ENCODE data around the gene FBXL7. TPM values are rescaled to one million over a fixed set of nuclear protein-coding genes. Genes with fewer than 3 reads are reported as not detected.

Gene FBXL7
- total RNA-seq, 1 donor from 2014 or later: 8.0 TPM

DNA sequence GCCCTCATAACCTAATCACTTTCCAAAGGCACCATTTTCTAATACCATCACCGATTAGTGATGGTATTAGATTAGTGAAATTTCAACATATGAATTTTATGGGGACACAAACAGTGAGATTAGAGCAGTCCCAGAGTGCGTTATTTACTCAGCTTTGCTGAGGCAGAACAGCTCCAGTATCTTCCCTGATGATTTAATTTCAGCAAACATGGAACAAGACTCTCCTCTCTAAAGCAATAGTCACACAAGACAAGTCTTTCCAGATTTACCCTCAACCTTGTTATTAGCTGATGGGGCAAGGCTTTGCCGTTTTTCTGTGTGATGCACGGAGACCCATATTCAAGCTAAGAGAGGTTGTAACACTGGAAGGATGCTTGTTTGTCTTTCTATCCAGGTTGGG lies 333.4 kb downstream of the FBXL7 start:
- peaks cover 12% of the 10 kb centered on the region for H3K4me1 ChIP-seq
- ATAC-seq: no peak
- no peak overlapping the region for H3K27ac ChIP-seq
- H3K4me3 ChIP-seq: no peak overlapping the region
- no peak for DNase-seq
- TF ChIP-seq, protein P1, sequence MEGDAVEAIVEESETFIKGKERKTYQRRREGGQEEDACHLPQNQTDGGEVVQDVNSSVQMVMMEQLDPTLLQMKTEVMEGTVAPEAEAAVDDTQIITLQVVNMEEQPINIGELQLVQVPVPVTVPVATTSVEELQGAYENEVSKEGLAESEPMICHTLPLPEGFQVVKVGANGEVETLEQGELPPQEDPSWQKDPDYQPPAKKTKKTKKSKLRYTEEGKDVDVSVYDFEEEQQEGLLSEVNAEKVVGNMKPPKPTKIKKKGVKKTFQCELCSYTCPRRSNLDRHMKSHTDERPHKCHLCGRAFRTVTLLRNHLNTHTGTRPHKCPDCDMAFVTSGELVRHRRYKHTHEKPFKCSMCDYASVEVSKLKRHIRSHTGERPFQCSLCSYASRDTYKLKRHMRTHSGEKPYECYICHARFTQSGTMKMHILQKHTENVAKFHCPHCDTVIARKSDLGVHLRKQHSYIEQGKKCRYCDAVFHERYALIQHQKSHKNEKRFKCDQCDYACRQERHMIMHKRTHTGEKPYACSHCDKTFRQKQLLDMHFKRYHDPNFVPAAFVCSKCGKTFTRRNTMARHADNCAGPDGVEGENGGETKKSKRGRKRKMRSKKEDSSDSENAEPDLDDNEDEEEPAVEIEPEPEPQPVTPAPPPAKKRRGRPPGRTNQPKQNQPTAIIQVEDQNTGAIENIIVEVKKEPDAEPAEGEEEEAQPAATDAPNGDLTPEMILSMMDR (IDR thresholded peaks at IDR 0.05): no peak
- no peaks in the 10 kb centered on the region for H3K36me3 ChIP-seq
- no peaks in the 10 kb centered on the region for H3K27me3 ChIP-seq (ENCODE audit: low read depth)
- H3K9me3 ChIP-seq: no peaks in the 10 kb centered on the region
- intact Hi-C loops (cut with DNase I): no loop called here

DNA sequence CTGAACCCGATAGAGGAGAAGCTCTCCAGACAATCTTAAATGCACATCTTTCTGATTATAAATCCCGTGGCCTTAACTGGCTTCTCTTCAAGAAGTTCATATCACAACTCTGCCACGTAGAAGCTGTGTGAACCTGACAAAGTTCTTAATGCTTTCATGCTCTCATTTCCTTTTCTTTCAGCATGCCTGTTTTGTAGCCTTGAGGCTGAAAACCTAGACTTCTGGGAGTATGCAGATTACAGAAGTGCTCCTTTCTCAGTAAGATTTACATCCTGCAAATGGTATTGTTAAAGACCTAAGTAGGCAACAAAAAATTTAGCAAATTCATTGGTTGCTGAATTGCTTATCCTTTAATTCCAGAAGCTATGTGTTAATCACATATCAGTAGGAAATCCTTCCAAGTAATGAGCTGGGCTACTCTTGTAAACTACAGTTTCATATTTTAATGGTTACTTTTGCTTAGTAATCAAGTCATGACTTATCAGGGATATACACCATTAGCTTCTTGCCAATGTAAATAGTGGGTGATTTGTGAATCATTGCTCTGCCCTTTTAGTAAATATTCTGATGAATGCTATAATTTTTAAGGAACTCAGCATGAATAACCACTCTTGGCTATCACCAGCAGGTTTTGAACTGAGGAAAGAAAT lies 334.7 kb downstream of the FBXL7 start:
- Histone ChIP-seq H3K27me3 (ENCODE audit: low read depth) (no peaks in the 10 kb centered on the region), H3K4me3 (no peak overlapping the region), H3K9me3 (no peaks in the 10 kb centered on the region), H3K4me1 (peaks cover 12% of the 10 kb centered on the region), H3K27ac (no peak overlapping the region), H3K36me3 (no peaks in the 10 kb centered on the region)
- intact Hi-C loops (cut with DNase I): no loop called here
- DNase-seq (no peak), ATAC-seq (peak in 1 of 2 donors; percentile 14)
- TF ChIP-seq, protein P1 (IDR thresholded peaks at IDR 0.05): no peak

DNA sequence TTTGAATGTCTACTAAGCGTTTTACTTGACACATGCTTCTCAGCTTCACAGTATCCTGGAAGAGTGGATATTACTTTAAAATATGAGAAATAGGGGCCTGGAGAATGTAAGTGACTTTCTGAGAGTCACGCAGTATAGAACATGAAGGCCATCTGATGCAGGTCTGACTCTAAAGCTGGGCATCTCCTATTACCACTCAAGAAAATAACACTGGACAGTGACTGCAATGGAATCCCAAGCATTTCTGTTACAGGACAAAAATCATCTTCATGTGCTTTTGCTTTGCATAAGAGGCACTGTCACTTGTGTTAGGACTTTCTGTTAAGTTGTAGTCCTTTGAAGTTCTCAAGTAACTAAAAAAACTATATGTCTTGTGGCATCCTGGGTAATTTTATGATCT lies 335.5 kb downstream of the FBXL7 start:
- TF ChIP-seq, protein P1 (IDR thresholded peaks at IDR 0.05): no peak
- Histone ChIP-seq H3K9me3 (no peaks in the 10 kb centered on the region), H3K4me1 (peaks cover 12% of the 10 kb centered on the region), H3K27ac (no peak overlapping the region), H3K36me3 (no peaks in the 10 kb centered on the region), H3K4me3 (no peak overlapping the region), H3K27me3 (ENCODE audit: low read depth) (no peaks in the 10 kb centered on the region)
- ATAC-seq (no peak), DNase-seq (no peak)
- intact Hi-C loops (cut with DNase I): no loop called here

DNA sequence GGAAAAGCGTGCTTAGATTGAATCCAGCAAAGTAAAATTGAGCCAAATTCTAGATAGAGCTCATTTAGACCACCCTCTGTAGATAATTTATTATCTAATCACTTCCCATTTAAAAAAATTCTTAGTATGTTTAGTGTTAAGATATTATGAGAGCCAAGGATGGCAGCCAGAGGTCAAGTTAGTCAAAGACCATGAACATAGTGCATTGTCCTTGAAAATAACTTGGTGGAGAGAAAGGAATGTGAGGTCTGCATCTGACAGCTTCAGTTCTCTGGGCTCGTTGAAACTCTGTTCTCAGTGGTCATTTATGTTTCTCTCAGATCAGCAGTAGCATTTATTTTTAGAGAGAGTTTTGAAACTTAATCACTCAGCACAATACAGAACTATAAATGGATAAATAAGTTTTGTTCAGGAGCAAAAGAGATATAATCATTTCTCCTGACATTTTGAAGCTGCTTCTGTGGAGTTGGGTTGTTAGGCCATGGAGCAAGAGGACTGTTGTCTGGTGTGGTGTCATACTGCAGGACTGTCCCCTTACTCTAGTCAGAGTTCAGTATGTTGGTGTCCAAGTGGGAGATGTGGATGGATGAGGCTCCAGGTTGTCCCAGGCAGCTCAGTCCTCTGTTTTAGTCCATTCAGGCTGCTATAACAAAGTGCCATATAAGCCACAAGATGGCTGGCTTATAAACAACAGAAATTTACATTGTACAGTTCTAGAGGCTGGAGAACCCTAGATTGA lies 337.7 kb downstream of the FBXL7 start:
- no peaks in the 10 kb centered on the region for H3K9me3 ChIP-seq
- peaks cover 12% of the 10 kb centered on the region for H3K4me1 ChIP-seq
- no peak for ATAC-seq
- H3K27ac ChIP-seq: no peak overlapping the region
- no peak for DNase-seq
- no peaks in the 10 kb centered on the region for H3K36me3 ChIP-seq
- no peak overlapping the region for H3K4me3 ChIP-seq
- H3K27me3 ChIP-seq (ENCODE audit: low read depth): no peaks in the 10 kb centered on the region
- TF ChIP-seq, protein P1 (IDR thresholded peaks at IDR 0.05): no peak
- intact Hi-C loops (cut with DNase I): no loop called here

DNA sequence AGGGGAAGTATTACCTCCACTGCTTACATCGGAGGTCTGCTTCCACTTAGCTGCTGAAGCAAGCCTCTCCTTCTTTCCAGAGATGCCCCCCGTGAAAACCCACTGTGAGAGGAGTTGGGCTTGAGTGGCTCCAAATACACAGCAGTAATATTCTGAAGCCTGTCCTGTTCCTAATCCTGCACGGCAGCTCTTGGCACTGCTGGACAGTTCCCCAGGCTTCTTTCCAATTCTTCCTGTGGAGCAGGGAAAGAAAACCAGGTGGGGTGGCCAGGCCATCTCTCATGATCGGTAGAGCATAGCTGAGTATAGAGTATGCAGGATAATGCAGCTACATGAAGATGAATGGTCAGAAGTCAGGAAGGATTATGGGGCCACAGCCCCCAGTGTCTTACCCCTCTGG lies 344.3 kb downstream of the FBXL7 start:
- Histone ChIP-seq H3K4me1 (no peaks in the 10 kb centered on the region), H3K36me3 (no peaks in the 10 kb centered on the region), H3K27ac (no peak overlapping the region), H3K27me3 (ENCODE audit: low read depth) (no peaks in the 10 kb centered on the region), H3K9me3 (no peaks in the 10 kb centered on the region), H3K4me3 (no peak overlapping the region)
- TF ChIP-seq, protein P1 (IDR thresholded peaks at IDR 0.05): no peak
- ATAC-seq (no peak), DNase-seq (no peak)
- intact Hi-C loops (cut with DNase I): no loop called here

All from lower lobe of right lung (tissue), 2 donors.